ENCODE results near the gene FPR1.

- TF ChIP-seq POLR2A (IDR thresholded peaks at IDR 0.05): no peak
- TF ChIP-seq, protein P1, sequence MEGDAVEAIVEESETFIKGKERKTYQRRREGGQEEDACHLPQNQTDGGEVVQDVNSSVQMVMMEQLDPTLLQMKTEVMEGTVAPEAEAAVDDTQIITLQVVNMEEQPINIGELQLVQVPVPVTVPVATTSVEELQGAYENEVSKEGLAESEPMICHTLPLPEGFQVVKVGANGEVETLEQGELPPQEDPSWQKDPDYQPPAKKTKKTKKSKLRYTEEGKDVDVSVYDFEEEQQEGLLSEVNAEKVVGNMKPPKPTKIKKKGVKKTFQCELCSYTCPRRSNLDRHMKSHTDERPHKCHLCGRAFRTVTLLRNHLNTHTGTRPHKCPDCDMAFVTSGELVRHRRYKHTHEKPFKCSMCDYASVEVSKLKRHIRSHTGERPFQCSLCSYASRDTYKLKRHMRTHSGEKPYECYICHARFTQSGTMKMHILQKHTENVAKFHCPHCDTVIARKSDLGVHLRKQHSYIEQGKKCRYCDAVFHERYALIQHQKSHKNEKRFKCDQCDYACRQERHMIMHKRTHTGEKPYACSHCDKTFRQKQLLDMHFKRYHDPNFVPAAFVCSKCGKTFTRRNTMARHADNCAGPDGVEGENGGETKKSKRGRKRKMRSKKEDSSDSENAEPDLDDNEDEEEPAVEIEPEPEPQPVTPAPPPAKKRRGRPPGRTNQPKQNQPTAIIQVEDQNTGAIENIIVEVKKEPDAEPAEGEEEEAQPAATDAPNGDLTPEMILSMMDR (IDR thresholded peaks at IDR 0.05): no peak
- TF ChIP-seq EP300 (IDR thresholded peaks at IDR 0.05): no peak
Measured at GRCh38 chr19:51710163-51710562, 41.5 kb downstream of the FPR1 start.

Data from tibial nerve (tissue), 4 donors.